ENCODE data around the gene AUH.

AUH gene

DNA sequence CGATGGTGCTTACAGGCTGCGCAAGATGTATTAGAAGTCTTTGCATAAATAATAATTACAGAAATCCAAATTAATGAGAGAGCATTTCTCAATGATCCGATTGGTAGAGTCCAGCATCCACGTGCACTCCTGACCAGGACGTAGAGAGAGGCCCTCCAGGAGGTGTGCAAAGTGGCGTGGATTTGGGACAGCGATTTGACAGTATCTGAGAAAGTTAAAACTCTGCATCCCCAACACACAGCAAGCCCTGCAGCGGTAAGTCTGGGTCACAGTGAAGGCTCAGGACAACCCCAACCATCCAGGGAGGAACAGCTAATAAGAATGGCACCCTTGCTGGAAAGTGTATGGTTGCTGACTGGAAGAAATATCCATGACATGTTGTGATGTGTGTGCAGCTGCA is 180.2 kb downstream of the AUH start:
- peaks cover 9% of the 10 kb centered on the region; the same call in 1 of the 2 replicates for H3K27me3 ChIP-seq (ENCODE audit: low read depth, low read length)
- no peak for TF ChIP-seq EZH2phosphoT487 (IDR thresholded peaks at IDR 0.05; ENCODE audit: low read depth)
- TF ChIP-seq, protein P1, sequence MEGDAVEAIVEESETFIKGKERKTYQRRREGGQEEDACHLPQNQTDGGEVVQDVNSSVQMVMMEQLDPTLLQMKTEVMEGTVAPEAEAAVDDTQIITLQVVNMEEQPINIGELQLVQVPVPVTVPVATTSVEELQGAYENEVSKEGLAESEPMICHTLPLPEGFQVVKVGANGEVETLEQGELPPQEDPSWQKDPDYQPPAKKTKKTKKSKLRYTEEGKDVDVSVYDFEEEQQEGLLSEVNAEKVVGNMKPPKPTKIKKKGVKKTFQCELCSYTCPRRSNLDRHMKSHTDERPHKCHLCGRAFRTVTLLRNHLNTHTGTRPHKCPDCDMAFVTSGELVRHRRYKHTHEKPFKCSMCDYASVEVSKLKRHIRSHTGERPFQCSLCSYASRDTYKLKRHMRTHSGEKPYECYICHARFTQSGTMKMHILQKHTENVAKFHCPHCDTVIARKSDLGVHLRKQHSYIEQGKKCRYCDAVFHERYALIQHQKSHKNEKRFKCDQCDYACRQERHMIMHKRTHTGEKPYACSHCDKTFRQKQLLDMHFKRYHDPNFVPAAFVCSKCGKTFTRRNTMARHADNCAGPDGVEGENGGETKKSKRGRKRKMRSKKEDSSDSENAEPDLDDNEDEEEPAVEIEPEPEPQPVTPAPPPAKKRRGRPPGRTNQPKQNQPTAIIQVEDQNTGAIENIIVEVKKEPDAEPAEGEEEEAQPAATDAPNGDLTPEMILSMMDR (IDR thresholded peaks at IDR 0.05; ENCODE audit: low read depth, low read length) = no peak
- no peak overlapping the region for H3K4me2 ChIP-seq (ENCODE audit: low read length)

DNA sequence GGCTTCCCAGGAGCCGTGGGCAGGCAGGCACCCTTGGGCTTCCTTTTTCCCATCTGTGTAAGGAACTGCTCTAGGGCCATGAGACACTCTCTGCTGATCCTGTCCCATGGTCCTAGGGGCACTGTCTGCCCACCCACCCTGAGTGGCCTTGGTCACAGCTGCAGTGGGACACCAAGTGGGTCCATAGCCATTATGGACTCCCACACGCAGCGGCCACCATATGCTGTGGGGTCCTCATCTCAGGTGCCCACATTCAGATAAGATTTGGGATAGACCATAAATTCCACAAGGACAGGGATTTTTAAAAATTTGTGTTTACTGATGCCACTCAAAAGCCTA is 180.8 kb downstream of the AUH start:
- Histone ChIP-seq H3K36me3 (replicated peaks; ENCODE audit: low read depth, low read length) (no peaks in the 10 kb centered on the region), H2AFZ (ENCODE audit: low read depth, low read length) (no peak overlapping the region)

More for the DNA sequence above, 180.2 kb downstream of the AUH start:
- H4K20me1 ChIP-seq (ENCODE audit: insufficient read depth, low read length) = peaks cover 2% of the 10 kb centered on the region; the same call in 1 of the 2 replicates
- H3K4me1 ChIP-seq (ENCODE audit: low read length) = no peaks in the 10 kb centered on the region
- H3K79me2 ChIP-seq (ENCODE audit: low read length) = no peaks in the 10 kb centered on the region
- no peaks in the 10 kb centered on the region for H3K36me3 ChIP-seq (replicated peaks; ENCODE audit: low read depth, low read length)
- no peak overlapping the region for H3K4me3 ChIP-seq (ENCODE audit: low read length)
- H3K27ac ChIP-seq (ENCODE audit: low read length) = no peak overlapping the region
- H3K9me3 ChIP-seq (ENCODE audit: insufficient read depth, low read length) = no peaks in the 10 kb centered on the region
- no peak overlapping the region for H3K9ac ChIP-seq (ENCODE audit: low read length)
- H2AFZ ChIP-seq (ENCODE audit: low read depth, low read length) = no peak overlapping the region

DNA sequence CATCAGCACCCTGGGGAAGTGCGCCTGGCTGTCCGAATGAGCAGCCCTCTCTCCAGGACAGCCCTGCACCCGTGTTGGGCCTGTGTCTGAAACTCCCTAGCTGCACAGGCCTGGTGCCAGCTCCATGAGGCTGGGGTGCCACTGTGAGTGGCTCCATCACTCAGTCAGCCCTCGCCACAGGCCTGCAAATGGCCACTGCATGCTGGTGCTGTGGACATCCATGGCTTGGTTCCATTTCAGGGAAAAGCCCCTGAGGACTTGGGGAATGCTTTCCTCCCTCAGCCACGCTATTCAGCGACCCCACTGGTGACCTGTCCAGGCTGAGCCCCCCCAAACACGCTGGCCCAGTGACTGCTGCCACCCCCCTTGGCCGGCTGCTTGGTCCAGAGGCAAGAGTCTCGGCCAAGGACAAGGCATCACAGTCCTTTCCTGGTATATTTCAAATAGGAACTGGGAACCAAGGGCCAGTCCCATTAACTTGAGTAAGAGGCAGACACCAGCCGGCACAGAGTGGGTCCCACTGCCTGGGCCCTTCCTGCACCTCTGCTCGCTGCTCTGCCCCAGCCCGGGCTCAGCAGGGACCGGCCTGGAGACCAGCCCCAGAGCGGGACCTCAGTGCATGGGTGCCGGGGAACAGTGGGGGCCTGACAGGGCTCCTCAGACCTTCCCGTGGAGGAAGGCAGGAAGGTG is 181.3 kb downstream of the AUH start:
- no peaks in the 10 kb centered on the region for H3K4me1 ChIP-seq (ENCODE audit: low read length)
- no peak overlapping the region for H3K27ac ChIP-seq (ENCODE audit: low read length)
- no peaks in the 10 kb centered on the region for H3K9me3 ChIP-seq (ENCODE audit: insufficient read depth, low read length)
- H3K4me3 ChIP-seq (ENCODE audit: low read length) = no peak overlapping the region
- no peak overlapping the region for H2AFZ ChIP-seq (ENCODE audit: low read depth, low read length)
- TF ChIP-seq, protein P1 (IDR thresholded peaks at IDR 0.05; ENCODE audit: low read depth, low read length) = no peak
- TF ChIP-seq EZH2phosphoT487 (IDR thresholded peaks at IDR 0.05; ENCODE audit: low read depth) = no peak
- no peaks in the 10 kb centered on the region for H3K79me2 ChIP-seq (ENCODE audit: low read length)
- peaks cover 2% of the 10 kb centered on the region; the same call in 1 of the 2 replicates for H4K20me1 ChIP-seq (ENCODE audit: insufficient read depth, low read length)
- no peaks in the 10 kb centered on the region for H3K36me3 ChIP-seq (replicated peaks; ENCODE audit: low read depth, low read length)
- peaks cover 13% of the 10 kb centered on the region for H3K27me3 ChIP-seq (ENCODE audit: low read depth, low read length)
- H3K9ac ChIP-seq (ENCODE audit: low read length) = no peak overlapping the region
- no peak overlapping the region for H3K4me2 ChIP-seq (ENCODE audit: low read length)

More for the DNA sequence above, 180.8 kb downstream of the AUH start:
- Histone ChIP-seq H3K27ac (ENCODE audit: low read length) (no peak overlapping the region), H3K27me3 (ENCODE audit: low read depth, low read length) (0 out of 2 replicates have a peak, but pooled peaks cover 8% of the 10 kb centered on the region), H3K4me3 (ENCODE audit: low read length) (no peak overlapping the region), H3K4me2 (ENCODE audit: low read length) (no peak overlapping the region), H3K9ac (ENCODE audit: low read length) (no peak overlapping the region), H3K4me1 (ENCODE audit: low read length) (no peaks in the 10 kb centered on the region), H3K79me2 (ENCODE audit: low read length) (no peaks in the 10 kb centered on the region), H4K20me1 (ENCODE audit: insufficient read depth, low read length) (peaks cover 2% of the 10 kb centered on the region; the same call in 1 of the 2 replicates), H3K9me3 (ENCODE audit: insufficient read depth, low read length) (no peaks in the 10 kb centered on the region)
- TF ChIP-seq EZH2phosphoT487 (IDR thresholded peaks at IDR 0.05; ENCODE audit: low read depth) = no peak
- TF ChIP-seq, protein P1 (IDR thresholded peaks at IDR 0.05; ENCODE audit: low read depth, low read length) = no peak

DNA sequence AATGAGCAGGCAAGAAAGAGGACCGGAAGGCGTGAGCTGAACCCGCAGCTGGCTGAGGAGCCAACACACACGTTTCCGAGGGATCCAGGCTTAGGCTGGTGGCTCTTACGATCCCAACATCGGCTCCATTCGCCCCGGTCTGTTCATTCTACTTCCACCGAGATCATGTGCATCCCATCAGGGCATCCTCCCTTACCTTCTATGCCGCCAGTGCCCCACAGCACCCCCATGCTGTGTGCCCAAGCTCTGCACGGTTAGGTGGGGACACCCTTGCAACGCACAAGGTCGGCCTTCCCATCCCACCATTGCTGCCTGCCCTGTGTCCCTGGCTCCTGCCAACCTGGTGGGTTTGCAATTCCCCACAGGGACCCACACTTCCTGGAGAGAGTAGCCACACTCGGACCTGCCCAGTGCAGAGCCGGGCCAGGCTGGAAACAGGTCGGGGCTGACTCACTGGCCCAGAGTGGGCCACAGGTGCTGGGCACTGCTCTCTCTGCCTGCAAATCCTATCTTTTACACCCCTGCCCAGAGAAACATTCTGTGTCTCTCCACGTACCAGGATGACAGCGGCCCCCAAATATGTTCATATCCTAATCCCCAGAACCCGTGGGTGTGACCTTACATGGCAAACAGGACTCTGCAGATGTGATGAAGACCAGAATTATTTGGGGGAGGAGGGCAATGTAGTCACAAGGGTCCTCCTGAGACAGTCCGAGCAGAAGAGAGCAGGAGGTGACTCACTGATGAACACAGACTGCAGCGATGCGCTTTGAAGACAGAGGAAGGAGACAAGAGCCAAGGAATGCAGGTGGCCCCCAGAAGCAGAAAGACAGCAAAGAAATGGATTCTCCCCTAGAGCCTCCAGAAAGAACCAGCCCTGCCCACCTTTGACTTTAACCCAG is 182.2 kb downstream of the AUH start:
- no peak overlapping the region for H2AFZ ChIP-seq (ENCODE audit: low read depth, low read length)
- H3K4me2 ChIP-seq (ENCODE audit: low read length) = no peak overlapping the region
- H3K79me2 ChIP-seq (ENCODE audit: low read length) = no peaks in the 10 kb centered on the region
- H3K4me3 ChIP-seq (ENCODE audit: low read length) = no peak overlapping the region
- H3K9me3 ChIP-seq (ENCODE audit: insufficient read depth, low read length) = no peaks in the 10 kb centered on the region
- TF ChIP-seq, protein P1 (IDR thresholded peaks at IDR 0.05; ENCODE audit: low read depth, low read length) = no peak
- no peak for TF ChIP-seq EZH2phosphoT487 (IDR thresholded peaks at IDR 0.05; ENCODE audit: low read depth)
- H3K9ac ChIP-seq (ENCODE audit: low read length) = no peak overlapping the region
- no peak overlapping the region for H3K27ac ChIP-seq (ENCODE audit: low read length)
- peaks cover 17% of the 10 kb centered on the region for H3K27me3 ChIP-seq (ENCODE audit: low read depth, low read length)
- no peaks in the 10 kb centered on the region for H3K36me3 ChIP-seq (replicated peaks; ENCODE audit: low read depth, low read length)
- H3K4me1 ChIP-seq (ENCODE audit: low read length) = no peaks in the 10 kb centered on the region
- H4K20me1 ChIP-seq (ENCODE audit: insufficient read depth, low read length) = peaks cover 2% of the 10 kb centered on the region; the same call in 1 of the 2 replicates
